SKM-1 (cell line): ENCODE results near the gene GRID1.

Experiments
- DNase-seq: peaks from one replicate; lab custom pipeline; 2025; ENCODE audit not compliant: unreplicated experiment; lab: John Stamatoyannopoulos, UW

GRID1 gene

GRCh38 chr10:86073199-86073977 is 293.2 kb downstream of the GRID1 start:
- DNase-seq = no peak

- DNase-seq = no peak
Observed at GRCh38 chr10:86072413-86072812, 294.2 kb downstream of the GRID1 start.

GRCh38 chr10:86071758-86072157 is 294.8 kb downstream of the GRID1 start:
- DNase-seq = no peak

GRCh38 chr10:86071145-86071544 is 295.4 kb downstream of the GRID1 start:
- no peak for DNase-seq

- DNase-seq = no peak
Observed at GRCh38 chr10:86070278-86070677, 296.3 kb downstream of the GRID1 start.

GRCh38 chr10:86068231-86069054 is 298.2 kb downstream of the GRID1 start:
- no peak for DNase-seq

GRCh38 chr10:86067436-86068050 is 299.1 kb downstream of the GRID1 start:
- DNase-seq = no peak

- no peak for DNase-seq
Observed at GRCh38 chr10:86066696-86067095, 299.9 kb downstream of the GRID1 start.

GRCh38 chr10:86065711-86066251 is 300.8 kb downstream of the GRID1 start:
- DNase-seq = no peak

GRCh38 chr10:86064931-86065662 is 301.5 kb downstream of the GRID1 start:
- no peak for DNase-seq

GRCh38 chr10:86064219-86064618 is 302.4 kb downstream of the GRID1 start:
- DNase-seq = no peak

GRCh38 chr10:86063341-86063740 is 303.3 kb downstream of the GRID1 start:
- no peak for DNase-seq

GRCh38 chr10:86062647-86063145 is 303.9 kb downstream of the GRID1 start:
- no peak for DNase-seq

- no peak for DNase-seq
Observed at GRCh38 chr10:86062198-86062550, 304.4 kb downstream of the GRID1 start.

- no peak for DNase-seq
Observed at GRCh38 chr10:86061278-86062197, 305.1 kb downstream of the GRID1 start.

GRCh38 chr10:86060386-86061277 is 306.0 kb downstream of the GRID1 start:
- DNase-seq = no peak

- no peak for DNase-seq
Observed at GRCh38 chr10:86059892-86060291, 306.7 kb downstream of the GRID1 start.

GRCh38 chr10:86058964-86059363 is 307.6 kb downstream of the GRID1 start:
- DNase-seq = no peak

GRCh38 chr10:86057708-86058107 is 308.9 kb downstream of the GRID1 start:
- no peak for DNase-seq
